Measurements from ENCODE around the gene ABI3BP.

ABI3BP gene

GRCh38 chr3:100893590-100893989, 99.6 kb downstream of the ABI3BP start:
- no peak for TF ChIP-seq EZH2phosphoT487 (conservative IDR thresholded peaks at IDR 0.05; ENCODE audit: low read length)
- no peak for TF ChIP-seq CTCF (IDR thresholded peaks at IDR 0.05; ENCODE audit: insufficient read depth, low read length, poor library complexity, severe bottlenecking)
- H4K20me1 ChIP-seq (ENCODE audit: low read depth, low read length) = no peaks in the 10 kb centered on the region
- H3K4me3 ChIP-seq (ENCODE audit: insufficient read depth, low read length, poor library complexity, severe bottlenecking) = no peak overlapping the region
- 0 out of 2 replicates have a peak, but pooled peaks cover 1% of the 10 kb centered on the region for H3K9me2 ChIP-seq (replicated peaks; ENCODE audit: insufficient read depth, low read length)
- H3K4me2 ChIP-seq (ENCODE audit: low read depth, low read length, poor library complexity, severe bottlenecking) = no peak overlapping the region
- H2AFZ ChIP-seq (ENCODE audit: low read depth, low read length, severe bottlenecking) = no peak overlapping the region
- H3K27ac ChIP-seq (ENCODE audit: low read depth, low read length) = no peak overlapping the region
- no peaks in the 10 kb centered on the region for H3K27me3 ChIP-seq (ENCODE audit: low read length)
- H3K79me2 ChIP-seq (ENCODE audit: insufficient read depth, low read length) = no peaks in the 10 kb centered on the region
- no peaks in the 10 kb centered on the region for H3K9me3 ChIP-seq (ENCODE audit: insufficient read depth, low read length)
- no peak overlapping the region for H3K9ac ChIP-seq (ENCODE audit: low read length)
- no peaks in the 10 kb centered on the region for H3K36me3 ChIP-seq (ENCODE audit: low read length)
- H3F3A ChIP-seq (ENCODE audit: insufficient read depth) = no peaks in the 10 kb centered on the region

GRCh38 chr3:100893108-100893507, 100.1 kb downstream of the ABI3BP start:
- Histone ChIP-seq H2AFZ (ENCODE audit: low read depth, low read length, severe bottlenecking) (no peak overlapping the region), H3F3A (ENCODE audit: insufficient read depth) (no peaks in the 10 kb centered on the region), H3K9me2 (replicated peaks; ENCODE audit: insufficient read depth, low read length) (no peaks in the 10 kb centered on the region), H3K9me3 (ENCODE audit: insufficient read depth, low read length) (no peaks in the 10 kb centered on the region), H3K36me3 (ENCODE audit: low read length) (no peaks in the 10 kb centered on the region), H4K20me1 (ENCODE audit: low read depth, low read length) (no peaks in the 10 kb centered on the region), H3K4me3 (ENCODE audit: insufficient read depth, low read length, poor library complexity, severe bottlenecking) (no peak overlapping the region), H3K79me2 (ENCODE audit: insufficient read depth, low read length) (no peaks in the 10 kb centered on the region), H3K9ac (ENCODE audit: low read length) (no peak overlapping the region), H3K27ac (ENCODE audit: low read depth, low read length) (no peak overlapping the region), H3K4me2 (ENCODE audit: low read depth, low read length, poor library complexity, severe bottlenecking) (no peak overlapping the region), H3K27me3 (ENCODE audit: low read length) (no peaks in the 10 kb centered on the region)
- no peak for TF ChIP-seq CTCF (IDR thresholded peaks at IDR 0.05; ENCODE audit: insufficient read depth, low read length, poor library complexity, severe bottlenecking)
- no peak for TF ChIP-seq EZH2phosphoT487 (conservative IDR thresholded peaks at IDR 0.05; ENCODE audit: low read length)

GRCh38 chr3:100891827-100892226, 101.4 kb downstream of the ABI3BP start:
- Histone ChIP-seq H3K9me3 (ENCODE audit: insufficient read depth, low read length) (no peaks in the 10 kb centered on the region), H3K4me2 (ENCODE audit: low read depth, low read length, poor library complexity, severe bottlenecking) (no peak overlapping the region), H3K4me3 (ENCODE audit: insufficient read depth, low read length, poor library complexity, severe bottlenecking) (no peak overlapping the region), H3F3A (ENCODE audit: insufficient read depth) (no peaks in the 10 kb centered on the region), H2AFZ (ENCODE audit: low read depth, low read length, severe bottlenecking) (no peak overlapping the region), H4K20me1 (ENCODE audit: low read depth, low read length) (no peaks in the 10 kb centered on the region), H3K79me2 (ENCODE audit: insufficient read depth, low read length) (no peaks in the 10 kb centered on the region), H3K9ac (ENCODE audit: low read length) (no peak overlapping the region), H3K36me3 (ENCODE audit: low read length) (no peaks in the 10 kb centered on the region), H3K9me2 (replicated peaks; ENCODE audit: insufficient read depth, low read length) (no peaks in the 10 kb centered on the region), H3K27ac (ENCODE audit: low read depth, low read length) (no peak overlapping the region), H3K27me3 (ENCODE audit: low read length) (no peaks in the 10 kb centered on the region)
- TF ChIP-seq CTCF (IDR thresholded peaks at IDR 0.05; ENCODE audit: insufficient read depth, low read length, poor library complexity, severe bottlenecking) (no peak), EZH2phosphoT487 (conservative IDR thresholded peaks at IDR 0.05; ENCODE audit: low read length) (no peak)

Data from SU-DHL-6 (cell line).